Activated naive CD4-positive, alpha-beta T cell treated with anti-CD3 and anti-CD28 coated beads, Interleukin-2, amount 10 ng/mL, durations not matched to agents 7 days and 5 days (primary cell): ENCODE data around the gene SAMSN1.

ENCODE experiments used
- CTCF ChIA-PET: fragments of 350-600 bp; sonication (Branson Sonifier 250); formaldehyde crosslinking; loops from one replicate; lab custom pipeline; 2021; ENCODE audit warnings: antibody characterized with exemption; lab: Charles Lee
- DNase-seq: peaks from one replicate; pipeline ENCODE4 v3.0.0-alpha.2; 2020
- H3K27ac Mint-ChIP-seq: one replicate; pipeline ENCODE4 v1.8.0; 2021; ENCODE audit warnings: mild to moderate bottlenecking, moderate library complexity, mixed read lengths
- H3K27me3 Mint-ChIP-seq: one replicate; pipeline ENCODE4 v1.8.0; 2021; ENCODE audit warnings: mild to moderate bottlenecking, mixed read lengths
- H3K36me3 Mint-ChIP-seq: one replicate; pipeline ENCODE4 v1.8.0; 2021; ENCODE audit warnings: mixed read lengths
- H3K4me1 Mint-ChIP-seq: one replicate; pipeline ENCODE4 v1.8.0; 2021; ENCODE audit warnings: mixed read lengths
- H3K4me3 Mint-ChIP-seq: one replicate; pipeline ENCODE4 v1.8.0; 2021; ENCODE audit warnings: mild to moderate bottlenecking, moderate library complexity, mixed read lengths
- H3K9me3 Mint-ChIP-seq: one replicate; pipeline ENCODE4 v1.8.0; 2021; ENCODE audit warnings: mixed read lengths

SAMSN1 gene

GRCh38 chr21:14581902-14582457, 35.9 kb upstream of the SAMSN1 start:
- no peaks in the 10 kb centered on the region for H3K27me3 Mint-ChIP-seq
- H3K27ac Mint-ChIP-seq = peak overlapping the region; percentile 39
- peaks cover 11% of the 10 kb centered on the region for H3K4me1 Mint-ChIP-seq
- H3K4me3 Mint-ChIP-seq = peak overlapping the region; percentile 1
- peaks cover 4% of the 10 kb centered on the region for H3K36me3 Mint-ChIP-seq
- H3K9me3 Mint-ChIP-seq = peaks cover 4% of the 10 kb centered on the region
- no peak for DNase-seq
- CTCF ChIA-PET = no interaction called here

GRCh38 chr21:14573244-14573643, 27.1 kb upstream of the SAMSN1 start:
- no peak for DNase-seq
- CTCF ChIA-PET = no interaction called here
- Mint-ChIP-seq H3K4me3 (no peak overlapping the region), H3K27me3 (no peaks in the 10 kb centered on the region), H3K27ac (no peak overlapping the region), H3K9me3 (no peaks in the 10 kb centered on the region), H3K4me1 (peaks cover 7% of the 10 kb centered on the region), H3K36me3 (peaks cover 8% of the 10 kb centered on the region)

GRCh38 chr21:14572204-14572780, 26.2 kb upstream of the SAMSN1 start:
- peaks cover 4% of the 10 kb centered on the region for H3K36me3 Mint-ChIP-seq
- H3K27ac Mint-ChIP-seq = no peak overlapping the region
- peaks cover 16% of the 10 kb centered on the region for H3K4me1 Mint-ChIP-seq
- H3K9me3 Mint-ChIP-seq = no peaks in the 10 kb centered on the region
- no peaks in the 10 kb centered on the region for H3K27me3 Mint-ChIP-seq
- H3K4me3 Mint-ChIP-seq = no peak overlapping the region
- CTCF ChIA-PET = no interaction called here
- no peak for DNase-seq

- Mint-ChIP-seq H3K9me3 (peaks cover 3% of the 10 kb centered on the region), H3K4me1 (peaks cover 20% of the 10 kb centered on the region), H3K36me3 (peaks cover 5% of the 10 kb centered on the region), H3K27me3 (no peaks in the 10 kb centered on the region), H3K27ac (no peak overlapping the region), H3K4me3 (no peak overlapping the region)
- DNase-seq = no peak
- CTCF ChIA-PET = no interaction called here
Measured at GRCh38 chr21:14569868-14570267, 23.8 kb upstream of the SAMSN1 start.

GRCh38 chr21:14569026-14569621, 23.0 kb upstream of the SAMSN1 start:
- peaks cover 4% of the 10 kb centered on the region for H3K36me3 Mint-ChIP-seq
- H3K9me3 Mint-ChIP-seq = peaks cover 3% of the 10 kb centered on the region
- DNase-seq = no peak
- H3K27me3 Mint-ChIP-seq = no peaks in the 10 kb centered on the region
- CTCF ChIA-PET = no interaction called here
- no peak overlapping the region for H3K27ac Mint-ChIP-seq
- no peak overlapping the region for H3K4me3 Mint-ChIP-seq
- peaks cover 20% of the 10 kb centered on the region for H3K4me1 Mint-ChIP-seq

GRCh38 chr21:14567331-14568279, 21.5 kb upstream of the SAMSN1 start:
- CTCF ChIA-PET = no interaction called here
- peaks cover 6% of the 10 kb centered on the region for H3K9me3 Mint-ChIP-seq
- no peak overlapping the region for H3K27ac Mint-ChIP-seq
- no peak for DNase-seq
- no peaks in the 10 kb centered on the region for H3K27me3 Mint-ChIP-seq
- no peak overlapping the region for H3K4me3 Mint-ChIP-seq
- H3K36me3 Mint-ChIP-seq = peaks cover 3% of the 10 kb centered on the region
- peaks cover 16% of the 10 kb centered on the region for H3K4me1 Mint-ChIP-seq

- Mint-ChIP-seq H3K27ac (no peak overlapping the region), H3K9me3 (peaks cover 8% of the 10 kb centered on the region), H3K36me3 (peaks cover 7% of the 10 kb centered on the region), H3K4me3 (no peak overlapping the region), H3K4me1 (peaks cover 16% of the 10 kb centered on the region), H3K27me3 (no peaks in the 10 kb centered on the region)
- no peak for DNase-seq
- CTCF ChIA-PET = no interaction called here
Measured at GRCh38 chr21:14566894-14567293, 20.8 kb upstream of the SAMSN1 start.

GRCh38 chr21:14562959-14563358, 16.8 kb upstream of the SAMSN1 start:
- no peak overlapping the region for H3K27ac Mint-ChIP-seq
- peaks cover 29% of the 10 kb centered on the region for H3K4me1 Mint-ChIP-seq
- H3K36me3 Mint-ChIP-seq = peaks cover 16% of the 10 kb centered on the region
- CTCF ChIA-PET = no interaction called here
- no peaks in the 10 kb centered on the region for H3K27me3 Mint-ChIP-seq
- no peak overlapping the region for H3K4me3 Mint-ChIP-seq
- no peak for DNase-seq
- peaks cover 32% of the 10 kb centered on the region for H3K9me3 Mint-ChIP-seq

- Mint-ChIP-seq H3K4me1 (peaks cover 40% of the 10 kb centered on the region), H3K27ac (no peak overlapping the region), H3K36me3 (peaks cover 13% of the 10 kb centered on the region), H3K27me3 (no peaks in the 10 kb centered on the region), H3K9me3 (peaks cover 32% of the 10 kb centered on the region), H3K4me3 (no peak overlapping the region)
- DNase-seq = no peak
- CTCF ChIA-PET = interaction anchor here (0.6 to 0.7 kb wide), 2 partner anchors 92 to 299 kb away, joined by 3 read pairs; no protein-coding TSS in a partner anchor
Measured at GRCh38 chr21:14560555-14560954, 14.4 kb upstream of the SAMSN1 start.

GRCh38 chr21:14560139-14560538, 14.0 kb upstream of the SAMSN1 start:
- Mint-ChIP-seq H3K4me3 (no peak overlapping the region), H3K9me3 (peaks cover 29% of the 10 kb centered on the region), H3K27me3 (no peaks in the 10 kb centered on the region), H3K36me3 (peaks cover 16% of the 10 kb centered on the region), H3K27ac (no peak overlapping the region), H3K4me1 (peaks cover 44% of the 10 kb centered on the region)
- DNase-seq = no peak
- CTCF ChIA-PET = interaction anchor here (0.6 to 0.7 kb wide), 2 partner anchors 91 to 299 kb away, joined by 3 read pairs; no protein-coding TSS in a partner anchor

GRCh38 chr21:14559102-14559501, 13.0 kb upstream of the SAMSN1 start:
- H3K4me1 Mint-ChIP-seq = peaks cover 53% of the 10 kb centered on the region
- H3K27me3 Mint-ChIP-seq = no peaks in the 10 kb centered on the region
- no peak overlapping the region for H3K27ac Mint-ChIP-seq
- no peak overlapping the region for H3K4me3 Mint-ChIP-seq
- peaks cover 29% of the 10 kb centered on the region for H3K9me3 Mint-ChIP-seq
- CTCF ChIA-PET = interaction anchor here (0.9 kb wide), 1 partner anchor 106 kb away, joined by 3 read pairs; no protein-coding TSS in a partner anchor
- DNase-seq = no peak
- peaks cover 18% of the 10 kb centered on the region for H3K36me3 Mint-ChIP-seq

GRCh38 chr21:14557413-14557812, 11.3 kb upstream of the SAMSN1 start:
- DNase-seq = no peak
- H3K4me3 Mint-ChIP-seq = no peak overlapping the region
- H3K36me3 Mint-ChIP-seq = peaks cover 20% of the 10 kb centered on the region
- H3K9me3 Mint-ChIP-seq = peaks cover 27% of the 10 kb centered on the region
- H3K4me1 Mint-ChIP-seq = peaks cover 57% of the 10 kb centered on the region
- CTCF ChIA-PET = no interaction called here
- H3K27me3 Mint-ChIP-seq = no peaks in the 10 kb centered on the region
- H3K27ac Mint-ChIP-seq = no peak overlapping the region

GRCh38 chr21:14554948-14555347, 8.8 kb upstream of the SAMSN1 start:
- peak overlapping the region; percentile 78 for H3K27ac Mint-ChIP-seq
- peaks cover 61% of the 10 kb centered on the region for H3K4me1 Mint-ChIP-seq
- CTCF ChIA-PET = no interaction called here
- no peaks in the 10 kb centered on the region for H3K27me3 Mint-ChIP-seq
- peak; percentile 55 for DNase-seq
- peaks cover 16% of the 10 kb centered on the region for H3K36me3 Mint-ChIP-seq
- H3K9me3 Mint-ChIP-seq = peaks cover 9% of the 10 kb centered on the region
- no peak overlapping the region for H3K4me3 Mint-ChIP-seq

- peaks cover 4% of the 10 kb centered on the region for H3K9me3 Mint-ChIP-seq
- H3K4me1 Mint-ChIP-seq = peaks cover 71% of the 10 kb centered on the region
- H3K27me3 Mint-ChIP-seq = no peaks in the 10 kb centered on the region
- peaks cover 19% of the 10 kb centered on the region for H3K36me3 Mint-ChIP-seq
- no peak overlapping the region for H3K4me3 Mint-ChIP-seq
- DNase-seq = no peak
- peak overlapping the region; percentile 22 for H3K27ac Mint-ChIP-seq
- CTCF ChIA-PET = no interaction called here
Measured at GRCh38 chr21:14553422-14553821, 7.3 kb upstream of the SAMSN1 start.
